ENCODE measurements around the gene LRRC75A.

LRRC75A gene

GRCh38 chr17:16467044-16467443, 24.9 kb downstream of the LRRC75A start:
- Histone ChIP-seq H3K27me3 (ENCODE audit: control insufficient read depth, insufficient read depth, low read length) (no peaks in the 10 kb centered on the region), H3K36me3 (ENCODE audit: control insufficient read depth, insufficient read depth, low read length) (no peaks in the 10 kb centered on the region), H3K4me2 (ENCODE audit: low read length) (no peak overlapping the region), H2AFZ (no peak overlapping the region), H3K27ac (no peak overlapping the region), H3K9ac (no peak overlapping the region), H3K79me2 (no peaks in the 10 kb centered on the region), H3K9me3 (ENCODE audit: control insufficient read depth, low read length) (no peaks in the 10 kb centered on the region), H3K4me1 (no peaks in the 10 kb centered on the region), H3K4me3 (ENCODE audit: low read depth, low read length) (no peak overlapping the region)
- no peak for TF ChIP-seq CTCF (IDR thresholded peaks at IDR 0.05)

- Histone ChIP-seq H3K9me3 (ENCODE audit: control insufficient read depth, low read length) (no peaks in the 10 kb centered on the region), H3K27ac (no peak overlapping the region), H3K36me3 (ENCODE audit: control insufficient read depth, insufficient read depth, low read length) (no peaks in the 10 kb centered on the region), H2AFZ (no peak overlapping the region), H3K79me2 (no peaks in the 10 kb centered on the region), H3K4me3 (ENCODE audit: low read depth, low read length) (no peak overlapping the region), H3K9ac (no peak overlapping the region), H3K4me2 (ENCODE audit: low read length) (no peak overlapping the region), H3K4me1 (no peaks in the 10 kb centered on the region), H3K27me3 (ENCODE audit: control insufficient read depth, insufficient read depth, low read length) (no peaks in the 10 kb centered on the region)
- no peak for TF ChIP-seq CTCF (IDR thresholded peaks at IDR 0.05)
These were observed 25.6 kb downstream of the LRRC75A start for GRCh38 chr17:16466407-16466806.

GRCh38 chr17:16465861-16466338, 26.1 kb downstream of the LRRC75A start:
- no peak overlapping the region for H3K9ac ChIP-seq
- H3K4me3 ChIP-seq (ENCODE audit: low read depth, low read length) = no peak overlapping the region
- H3K79me2 ChIP-seq = no peaks in the 10 kb centered on the region
- no peaks in the 10 kb centered on the region for H3K27me3 ChIP-seq (ENCODE audit: control insufficient read depth, insufficient read depth, low read length)
- no peak overlapping the region for H3K4me2 ChIP-seq (ENCODE audit: low read length)
- H3K27ac ChIP-seq = no peak overlapping the region
- H2AFZ ChIP-seq = no peak overlapping the region
- no peaks in the 10 kb centered on the region for H3K36me3 ChIP-seq (ENCODE audit: control insufficient read depth, insufficient read depth, low read length)
- H3K9me3 ChIP-seq (ENCODE audit: control insufficient read depth, low read length) = no peaks in the 10 kb centered on the region
- TF ChIP-seq CTCF (IDR thresholded peaks at IDR 0.05) = no peak
- no peaks in the 10 kb centered on the region for H3K4me1 ChIP-seq

GRCh38 chr17:16465052-16465312, 27.0 kb downstream of the LRRC75A start:
- Histone ChIP-seq H3K4me3 (ENCODE audit: low read depth, low read length) (no peak overlapping the region), H3K9me3 (ENCODE audit: control insufficient read depth, low read length) (no peaks in the 10 kb centered on the region), H3K79me2 (no peaks in the 10 kb centered on the region), H3K4me1 (no peaks in the 10 kb centered on the region), H3K27ac (no peak overlapping the region), H3K27me3 (ENCODE audit: control insufficient read depth, insufficient read depth, low read length) (no peaks in the 10 kb centered on the region), H2AFZ (no peak overlapping the region), H3K9ac (no peak overlapping the region), H3K4me2 (ENCODE audit: low read length) (no peak overlapping the region), H3K36me3 (ENCODE audit: control insufficient read depth, insufficient read depth, low read length) (no peaks in the 10 kb centered on the region)
- TF ChIP-seq CTCF (IDR thresholded peaks at IDR 0.05) = no peak

GRCh38 chr17:16464303-16465051, 27.5 kb downstream of the LRRC75A start:
- H3K4me1 ChIP-seq = peaks cover 3% of the 10 kb centered on the region
- H3K4me3 ChIP-seq (ENCODE audit: low read depth, low read length) = no peak overlapping the region
- H3K79me2 ChIP-seq = no peaks in the 10 kb centered on the region
- H3K27me3 ChIP-seq (ENCODE audit: control insufficient read depth, insufficient read depth, low read length) = no peaks in the 10 kb centered on the region
- H2AFZ ChIP-seq = no peak overlapping the region
- no peaks in the 10 kb centered on the region for H3K9me3 ChIP-seq (ENCODE audit: control insufficient read depth, low read length)
- no peak overlapping the region for H3K9ac ChIP-seq
- TF ChIP-seq CTCF (IDR thresholded peaks at IDR 0.05) = no peak
- no peak overlapping the region for H3K4me2 ChIP-seq (ENCODE audit: low read length)
- no peaks in the 10 kb centered on the region for H3K36me3 ChIP-seq (ENCODE audit: control insufficient read depth, insufficient read depth, low read length)
- H3K27ac ChIP-seq = no peak overlapping the region
